Glomerular endothelial cell (primary cell): Measurements from ENCODE around the gene SARS2. TPM values are rescaled to one million over a fixed set of nuclear protein-coding genes. Genes with fewer than 3 reads are reported as not detected.
"Not testable (repeated sequence)": the region's sequence is repeated elsewhere in the genome, so short reads cannot be mapped to it uniquely, and the experiment has no call there.

Experiments
- DNase-seq: peaks from one replicate; pipeline ENCODE4 v3.0.0-alpha.2; 2011; ENCODE audit warnings: low read depth, low spot score; ENCODE audit errors: extremely low read depth
- total RNA-seq: library from RNA; depleted of rRNA; stranded (reverse); fragments of >200 nt; gene quantifications from 2 replicates; pipeline ENCODE4 v1.2.3, GENCODE V29; 2015

SARS2 gene, protein sequence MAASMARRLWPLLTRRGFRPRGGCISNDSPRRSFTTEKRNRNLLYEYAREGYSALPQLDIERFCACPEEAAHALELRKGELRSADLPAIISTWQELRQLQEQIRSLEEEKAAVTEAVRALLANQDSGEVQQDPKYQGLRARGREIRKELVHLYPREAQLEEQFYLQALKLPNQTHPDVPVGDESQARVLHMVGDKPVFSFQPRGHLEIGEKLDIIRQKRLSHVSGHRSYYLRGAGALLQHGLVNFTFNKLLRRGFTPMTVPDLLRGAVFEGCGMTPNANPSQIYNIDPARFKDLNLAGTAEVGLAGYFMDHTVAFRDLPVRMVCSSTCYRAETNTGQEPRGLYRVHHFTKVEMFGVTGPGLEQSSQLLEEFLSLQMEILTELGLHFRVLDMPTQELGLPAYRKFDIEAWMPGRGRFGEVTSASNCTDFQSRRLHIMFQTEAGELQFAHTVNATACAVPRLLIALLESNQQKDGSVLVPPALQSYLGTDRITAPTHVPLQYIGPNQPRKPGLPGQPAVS
- total RNA-seq = 21.8 and 26.6 TPM in 2 replicates

DNA sequence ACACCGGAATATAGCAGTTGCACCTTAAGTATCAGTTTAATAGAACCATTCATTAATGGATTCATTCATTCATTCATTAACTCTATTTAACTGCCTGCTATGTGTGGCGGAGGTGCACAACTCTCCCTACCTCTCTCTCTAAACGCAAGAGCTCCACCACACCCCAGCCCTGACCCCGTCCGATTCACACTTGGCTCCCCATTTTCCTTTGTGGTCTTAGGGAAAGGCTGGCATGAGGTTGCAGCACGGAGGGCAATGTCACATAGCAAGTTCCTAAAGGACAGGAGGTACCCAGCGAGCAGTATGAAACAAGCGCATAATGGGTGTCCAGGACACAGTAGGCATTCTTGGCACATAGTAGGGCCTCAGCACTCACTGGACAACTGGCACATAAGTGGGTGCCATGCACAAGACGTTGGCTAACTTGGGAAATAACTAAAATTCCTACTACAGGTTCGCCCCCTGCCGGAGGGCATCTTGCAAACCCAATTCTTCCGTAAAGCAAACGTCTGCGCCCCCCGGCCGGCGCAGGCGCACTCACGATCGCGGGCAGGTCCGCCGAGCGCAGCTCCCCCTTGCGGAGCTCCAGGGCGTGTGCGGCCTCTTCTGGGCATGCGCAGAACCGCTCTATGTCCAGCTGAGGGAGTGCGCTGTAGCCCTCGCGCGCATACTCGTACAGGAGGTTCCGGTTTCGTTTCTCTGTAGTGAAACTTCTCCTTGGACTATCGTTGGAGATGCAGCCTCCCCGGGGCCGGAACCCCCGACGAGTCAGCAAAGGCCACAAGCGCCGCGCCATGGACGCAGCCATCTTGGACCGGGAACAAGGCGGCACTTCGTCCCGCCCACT lies at the start of gene SARS2:
Gene SARS2, minus strand, starts transcription at position 835 of the 847 bp plus-strand sequence. Its CDS starts 27 bp downstream, at position 808.
- DNase-seq = peak; percentile 70

DNA sequence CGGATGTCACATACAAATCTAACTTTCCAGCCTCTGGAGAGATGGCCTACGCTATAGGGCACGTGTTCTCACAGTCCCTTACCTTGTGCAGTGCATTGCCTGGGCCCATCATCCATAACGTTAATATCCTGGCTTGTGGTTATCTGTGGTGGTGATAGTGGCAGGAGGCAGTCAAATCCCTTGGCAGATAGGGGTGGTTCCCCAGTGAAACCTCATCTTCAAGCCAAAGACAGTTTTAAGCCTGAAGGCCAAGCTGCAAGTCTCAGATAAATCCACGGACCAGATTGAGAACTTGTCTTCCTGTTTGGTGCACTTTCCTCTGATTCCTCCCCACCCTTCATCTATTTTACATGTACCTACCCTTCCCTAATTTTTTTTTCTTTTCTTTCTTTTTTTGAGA lies 49.2 kb upstream of the SARS2 start:
- no peak for DNase-seq

DNA sequence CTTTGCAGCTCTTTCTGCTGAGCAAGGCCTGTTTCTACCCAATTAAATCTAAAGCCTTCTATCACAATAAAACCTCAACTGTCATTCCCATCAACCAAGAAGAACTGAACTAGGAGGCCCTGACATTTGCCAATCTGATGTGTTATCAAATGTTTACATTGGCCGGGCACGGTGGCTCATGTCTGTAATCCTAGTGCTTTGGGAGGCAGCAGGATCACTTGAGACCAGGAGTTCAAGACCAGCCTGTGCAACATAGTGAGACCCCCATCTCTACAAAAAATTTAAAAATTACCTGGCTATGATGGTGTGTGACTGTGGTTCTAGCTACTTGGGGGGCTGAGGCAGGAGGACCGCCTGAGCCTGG lies 47.7 kb upstream of the SARS2 start:
- DNase-seq = no peak

DNA sequence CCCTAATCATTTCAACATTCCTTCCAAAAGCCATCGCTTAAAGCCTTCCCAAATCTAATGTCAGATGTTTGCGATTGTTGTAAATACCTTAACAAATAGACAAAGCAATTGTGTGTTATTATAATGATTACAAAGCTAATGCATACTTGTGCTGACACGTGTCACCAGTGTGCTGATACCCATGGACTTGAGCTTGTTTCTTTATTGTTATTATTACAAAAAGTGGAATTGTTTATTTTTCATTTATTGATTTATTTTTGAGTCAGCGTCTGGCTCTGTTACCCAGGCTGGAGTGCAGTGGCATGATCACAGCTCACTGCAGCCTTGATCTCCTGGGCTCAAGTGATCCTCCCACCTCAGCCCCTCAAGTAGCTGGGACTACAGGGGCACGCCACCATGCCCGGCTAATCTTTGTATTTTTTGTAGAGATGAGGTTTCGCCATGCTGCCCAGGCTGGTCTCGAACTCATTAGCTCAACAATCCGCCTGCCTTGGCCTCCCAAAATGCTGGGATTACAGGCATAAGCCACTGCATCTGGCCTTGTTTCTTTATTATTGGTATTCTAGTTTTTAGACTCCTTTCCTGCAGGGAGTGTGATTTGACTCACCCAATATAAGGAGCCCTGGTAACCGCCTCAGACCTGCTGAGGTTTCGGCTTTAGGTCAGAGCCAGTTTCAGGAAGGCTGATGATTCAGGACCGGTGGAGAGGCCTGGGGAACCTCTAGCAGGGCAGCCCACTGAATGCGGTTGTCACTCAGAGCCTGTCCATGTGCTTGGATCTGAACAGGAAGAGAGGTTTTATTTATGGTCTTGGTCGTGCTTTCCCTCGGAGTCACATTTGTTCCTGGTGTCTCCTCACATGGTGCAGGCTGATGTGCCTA lies 47.1 kb upstream of the SARS2 start:
- DNase-seq = no peak

DNA sequence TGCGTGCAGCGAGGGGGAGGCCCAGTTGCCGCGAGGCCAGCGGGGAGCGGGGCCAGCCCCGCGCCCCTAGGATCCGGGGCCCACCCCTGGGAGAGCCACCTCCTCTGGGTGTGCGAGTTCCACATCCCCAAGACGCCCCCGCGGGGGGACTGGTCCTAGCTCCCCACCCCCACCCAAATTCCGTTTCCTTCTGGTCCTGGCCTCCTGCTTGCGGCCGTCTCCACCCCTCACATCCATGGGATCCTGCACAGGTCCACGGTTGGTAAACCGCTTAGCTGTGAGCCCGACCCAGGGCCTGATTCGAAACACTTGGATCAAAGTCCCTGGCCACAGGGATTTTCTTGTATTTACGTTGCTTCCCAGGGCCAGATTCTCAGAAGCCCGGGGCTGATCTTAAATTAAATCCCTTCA lies 45.3 kb upstream of the SARS2 start:
- no peak for DNase-seq

DNA sequence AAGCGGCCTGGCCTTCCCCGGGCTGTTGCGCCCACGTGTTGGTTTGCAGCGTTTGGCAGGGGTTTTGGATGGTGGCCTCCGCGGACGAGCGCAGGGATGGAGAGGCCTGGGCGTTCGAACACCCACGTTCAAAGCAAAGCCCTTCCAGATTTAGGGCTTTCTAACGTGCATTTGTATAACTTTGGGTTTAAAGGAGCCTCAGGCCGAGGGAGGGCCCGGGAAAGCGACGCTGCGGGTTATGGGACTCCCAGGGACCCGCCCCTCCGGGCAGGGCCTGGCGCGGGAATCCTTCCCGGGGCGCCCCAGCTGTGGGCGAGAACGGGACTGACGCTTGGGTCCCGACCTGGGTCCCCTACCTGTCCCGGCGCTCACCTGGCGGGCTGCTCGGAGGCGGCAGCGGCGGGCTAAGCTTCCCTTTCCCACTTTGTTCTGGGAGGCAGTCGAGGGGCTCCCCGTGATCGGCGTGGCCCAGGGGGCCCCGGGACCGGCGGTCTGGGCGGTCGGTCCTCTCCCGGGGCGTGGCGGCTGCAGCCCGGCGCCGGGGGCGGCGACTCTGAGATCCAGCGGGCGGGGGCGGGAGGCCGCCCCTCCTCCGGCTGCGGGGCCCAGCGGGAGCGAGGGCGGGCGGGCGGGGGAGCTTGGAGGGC lies 44.8 kb upstream of the SARS2 start, which contains the start of gene FBXO17:
Gene FBXO17, minus strand, starts transcription at position 529 of the 647 bp plus-strand sequence. CDS start 25,423 bp downstream, outside the sequence.
- no peak for DNase-seq

DNA sequence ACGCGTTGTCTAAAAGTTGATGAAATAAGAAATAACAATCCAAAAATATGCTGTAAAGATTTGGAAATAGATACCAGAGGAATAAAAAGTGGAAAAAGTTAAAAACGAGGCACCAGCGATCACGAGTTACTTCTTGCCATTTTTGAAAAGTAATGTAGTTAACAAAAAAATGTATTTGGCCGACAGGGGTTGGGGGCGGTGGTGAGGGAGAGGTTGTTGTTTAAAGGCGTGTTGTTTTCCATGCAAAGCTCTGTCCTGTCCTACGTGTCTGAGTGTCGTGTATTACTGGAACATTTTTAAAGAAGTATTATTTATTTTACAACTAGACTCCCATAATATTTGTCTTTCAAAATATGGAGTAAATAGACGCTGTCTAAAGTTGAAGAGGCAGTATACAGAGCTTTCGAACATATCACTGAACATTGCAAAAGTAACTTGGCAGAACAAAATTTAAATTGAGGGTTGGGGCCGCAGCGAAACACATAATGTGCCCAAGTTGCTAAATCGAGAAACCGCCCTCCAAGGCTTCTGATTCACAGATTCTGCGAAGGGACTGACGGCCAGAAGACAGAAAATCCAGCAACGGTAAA lies 44.2 kb upstream of the SARS2 start:
- DNase-seq = no peak

DNA sequence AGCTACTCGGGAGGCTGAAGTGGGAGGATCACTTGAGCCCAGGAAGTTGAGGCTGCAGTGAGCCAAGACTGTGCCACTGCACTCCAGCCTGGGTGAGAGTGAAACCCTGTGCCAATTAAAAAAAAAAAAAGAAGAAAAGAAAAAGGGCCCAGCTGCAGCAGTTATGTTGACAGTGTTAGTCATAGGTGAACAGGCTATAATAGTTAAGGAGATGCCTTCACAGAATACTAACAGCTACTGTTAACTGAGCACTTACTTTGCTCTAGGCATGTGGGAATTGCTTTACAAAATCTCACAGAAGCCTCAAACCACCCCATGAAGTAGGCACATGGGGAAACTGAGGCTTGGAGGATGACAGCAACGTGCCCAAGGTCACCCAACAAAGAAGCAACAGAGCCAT lies 41.1 kb upstream of the SARS2 start:
- no peak for DNase-seq

DNA sequence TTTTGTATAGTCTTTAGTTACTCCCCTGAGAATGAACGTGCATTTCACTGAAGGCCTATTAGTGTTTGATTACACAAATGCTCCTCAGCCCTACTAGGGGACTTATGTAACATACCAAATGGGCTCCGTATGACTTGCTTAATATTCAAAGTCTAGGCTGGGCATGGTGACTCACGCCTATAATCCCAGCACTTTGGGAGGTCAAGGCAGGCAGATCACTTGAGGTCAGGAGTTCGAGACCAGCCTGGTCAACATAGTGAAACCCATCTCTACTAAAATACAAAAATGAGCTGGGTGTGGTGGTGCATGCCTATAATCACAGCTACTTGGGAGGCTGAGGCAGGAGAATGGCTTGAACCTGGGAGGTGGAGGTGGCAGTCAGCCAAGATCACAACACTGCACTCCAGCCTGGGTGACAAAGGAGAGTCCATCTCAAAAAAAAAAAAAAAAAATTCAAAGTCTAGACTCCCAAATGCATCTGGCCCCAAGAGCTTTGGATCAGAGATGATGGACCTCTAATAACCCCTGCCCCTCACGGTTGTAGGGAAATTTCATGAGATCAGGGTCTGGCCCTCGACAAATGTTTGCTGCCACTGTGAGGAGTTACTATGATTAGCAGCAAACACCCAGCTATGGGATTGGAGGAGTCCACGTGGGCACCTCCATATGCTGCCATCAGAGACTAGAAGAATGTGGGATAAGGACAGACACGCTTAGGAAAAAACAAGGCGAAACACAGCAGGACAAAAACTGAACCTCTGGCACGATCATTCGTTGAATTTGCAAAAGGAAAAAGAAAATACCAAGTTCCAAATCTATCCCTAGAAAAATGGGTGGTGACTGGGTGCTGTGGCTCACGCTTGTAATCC lies 40.3 kb upstream of the SARS2 start:
- DNase-seq = no peak

DNA sequence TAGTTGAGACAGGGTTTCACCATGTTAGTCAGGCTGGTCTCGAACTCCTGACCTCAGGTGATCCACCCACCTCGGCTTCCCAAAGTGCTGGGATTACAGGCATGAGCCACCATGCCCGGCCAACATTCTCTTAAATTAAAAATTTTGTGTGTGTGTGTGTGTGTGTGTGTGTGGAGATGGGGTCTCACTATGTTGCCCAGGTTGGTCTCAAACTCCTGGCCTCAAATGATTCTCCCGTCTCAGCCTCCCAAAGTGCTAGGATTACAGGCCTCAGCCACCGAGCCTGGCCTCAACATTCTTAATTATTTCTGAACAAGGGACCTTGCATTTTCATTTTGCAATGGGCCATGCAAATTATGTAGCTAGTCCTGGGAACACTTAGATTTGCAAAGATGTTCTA lies 35.6 kb upstream of the SARS2 start:
- not testable (repeated sequence) for DNase-seq

DNA sequence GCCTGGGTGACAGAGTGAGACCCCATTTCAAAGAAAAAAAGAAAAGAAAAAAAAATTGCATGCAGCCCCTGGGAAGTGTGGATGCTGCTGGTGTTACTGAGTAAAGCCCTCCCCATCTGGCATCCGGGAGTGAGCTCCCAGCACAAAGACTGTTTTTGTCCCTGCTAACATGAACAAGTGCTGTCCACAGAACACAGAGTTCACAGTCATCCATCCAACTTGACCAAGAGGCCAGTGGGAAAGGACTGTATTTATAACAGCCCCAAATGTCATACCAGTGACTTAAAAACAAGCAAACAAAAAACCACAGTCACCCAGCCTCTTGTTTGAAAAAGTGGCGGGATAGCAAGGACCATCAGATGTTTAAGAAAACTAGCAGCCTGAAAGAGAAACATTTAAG lies 34.2 kb upstream of the SARS2 start:
- DNase-seq = no peak

DNA sequence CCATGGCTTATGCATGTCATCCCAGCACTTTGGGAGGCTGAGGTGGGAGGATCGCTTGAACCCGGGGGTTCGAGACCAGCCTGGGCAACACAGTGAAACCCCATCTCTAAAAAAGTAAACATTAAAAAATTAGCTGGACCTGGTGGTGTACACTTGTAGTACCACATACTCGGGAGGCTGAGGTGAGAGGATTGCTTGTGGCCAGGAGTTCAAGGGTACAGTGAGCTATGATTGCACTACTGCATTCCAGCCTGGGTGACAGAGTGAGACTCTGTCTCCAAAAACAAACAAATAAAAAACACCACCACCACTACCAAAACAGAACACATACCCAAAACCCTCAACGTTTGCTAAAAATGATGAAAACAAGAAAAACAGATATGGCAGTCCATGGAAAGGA lies 29.1 kb upstream of the SARS2 start:
- DNase-seq = no peak

DNA sequence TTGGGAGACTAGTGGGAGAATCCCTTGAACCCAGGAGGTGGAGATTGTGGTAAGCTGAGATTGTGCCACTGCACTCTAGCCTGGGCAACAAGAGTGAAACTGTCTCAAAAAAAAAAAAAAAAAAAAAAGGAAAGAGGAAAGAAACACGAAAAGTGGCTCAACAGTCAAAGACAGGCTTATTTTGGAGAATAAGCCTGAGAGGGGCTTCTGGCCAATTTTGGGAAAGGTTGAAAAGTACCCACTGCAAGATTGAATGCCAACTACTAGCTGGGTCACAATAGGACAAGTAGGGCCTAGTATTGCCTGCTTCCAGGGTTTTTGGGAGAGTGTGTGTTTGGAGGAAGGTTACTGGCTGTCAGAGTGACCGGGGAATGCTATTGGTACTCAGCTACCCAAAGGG lies 27.7 kb upstream of the SARS2 start:
- no peak for DNase-seq

DNA sequence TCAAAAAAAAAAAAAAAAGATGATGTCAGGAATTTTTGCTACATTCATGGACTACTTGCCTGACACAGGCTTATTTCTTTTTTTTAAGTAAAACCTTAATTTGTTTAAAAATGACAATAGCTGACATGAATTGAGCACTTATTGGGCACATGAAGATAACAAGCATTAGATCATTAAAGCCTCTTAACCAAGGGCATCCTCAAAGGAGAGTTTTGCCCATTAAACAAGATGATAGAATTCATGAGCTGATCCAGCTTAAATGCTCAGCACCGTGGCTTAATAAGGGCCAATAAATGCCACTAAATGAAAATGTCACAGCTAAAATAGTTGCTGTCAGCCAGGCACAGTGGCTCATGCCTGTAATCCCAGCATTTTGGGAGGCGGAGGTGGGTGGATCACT lies 25.7 kb upstream of the SARS2 start:
- DNase-seq = no peak

DNA sequence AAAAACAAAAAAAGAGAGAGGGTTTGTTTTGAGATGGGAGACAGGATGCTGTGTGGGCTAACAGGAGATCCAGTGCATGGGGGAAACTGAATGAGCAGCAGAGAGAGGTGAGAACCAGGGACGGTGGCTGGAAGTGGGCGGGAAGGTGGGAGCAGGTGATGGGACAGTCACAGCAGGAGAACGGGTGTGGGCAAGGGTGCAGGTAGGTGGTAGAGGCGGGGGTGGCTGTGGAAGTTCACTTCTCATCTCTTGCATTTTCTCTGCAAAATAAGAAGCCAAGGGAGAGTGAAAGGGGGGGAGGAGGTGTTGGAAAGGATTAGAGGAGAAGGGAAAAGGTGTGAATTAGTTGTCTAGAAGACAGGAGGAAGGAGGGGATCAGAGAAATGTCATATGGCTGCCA lies 23.1 kb upstream of the SARS2 start:
- DNase-seq = no peak

DNA sequence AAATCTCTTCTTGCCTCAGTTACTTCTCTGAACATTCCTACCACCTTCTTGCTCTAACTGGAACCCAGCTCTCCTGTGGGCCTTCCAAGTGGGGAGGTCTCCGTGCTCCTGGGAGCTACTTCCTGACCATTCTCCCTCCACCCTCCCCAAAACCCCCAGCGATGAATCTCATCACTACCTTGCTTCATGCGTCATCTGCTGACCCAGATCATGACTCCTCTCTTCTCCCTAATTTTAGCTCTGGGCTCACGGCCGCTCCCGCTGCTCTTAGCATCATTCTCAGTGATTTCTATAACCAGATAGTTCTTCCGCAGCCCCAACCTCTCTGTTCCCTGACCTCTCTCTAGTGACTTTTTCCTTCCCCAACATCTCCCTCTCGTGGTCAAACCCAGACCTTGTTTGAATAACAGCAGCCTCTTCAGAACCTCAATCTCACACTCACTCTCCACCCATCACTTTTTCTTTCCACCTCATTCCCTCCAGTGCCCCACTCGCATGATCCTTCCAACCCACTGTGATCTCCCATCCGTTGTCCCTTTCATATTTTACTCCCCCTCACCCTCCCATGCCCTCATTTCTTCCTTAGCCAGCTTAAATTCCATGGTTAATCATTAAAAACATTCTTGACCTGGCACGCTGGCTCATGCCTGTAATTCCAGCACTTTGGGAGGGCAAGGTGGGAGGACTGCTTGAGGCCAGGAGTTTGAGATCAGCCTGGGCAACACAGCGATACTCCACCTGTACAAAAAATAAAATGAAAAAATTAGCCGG lies 22.0 kb upstream of the SARS2 start:
- DNase-seq = no peak

DNA sequence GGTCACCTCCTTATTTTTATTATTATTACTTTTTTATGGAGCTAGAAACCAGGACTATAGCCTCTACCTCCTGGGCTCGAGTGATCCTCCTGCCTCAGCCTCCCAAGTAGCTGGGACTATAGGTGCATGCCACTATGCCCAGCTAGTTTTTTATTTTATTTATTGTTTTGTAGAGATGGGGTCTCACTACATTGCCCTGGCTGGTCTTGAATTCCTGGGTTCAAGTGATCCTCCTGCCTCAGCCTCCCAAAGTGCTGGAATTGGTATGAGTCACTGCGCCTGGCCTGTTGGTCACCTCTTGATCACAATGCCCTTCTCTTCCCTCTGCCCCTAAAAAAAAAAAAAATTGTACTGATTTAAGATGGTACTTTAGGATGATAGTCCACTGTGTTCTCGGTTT lies 20.6 kb upstream of the SARS2 start:
- no peak for DNase-seq
